ENCODE results near the gene FBXW8.

Gene FBXW8, protein sequence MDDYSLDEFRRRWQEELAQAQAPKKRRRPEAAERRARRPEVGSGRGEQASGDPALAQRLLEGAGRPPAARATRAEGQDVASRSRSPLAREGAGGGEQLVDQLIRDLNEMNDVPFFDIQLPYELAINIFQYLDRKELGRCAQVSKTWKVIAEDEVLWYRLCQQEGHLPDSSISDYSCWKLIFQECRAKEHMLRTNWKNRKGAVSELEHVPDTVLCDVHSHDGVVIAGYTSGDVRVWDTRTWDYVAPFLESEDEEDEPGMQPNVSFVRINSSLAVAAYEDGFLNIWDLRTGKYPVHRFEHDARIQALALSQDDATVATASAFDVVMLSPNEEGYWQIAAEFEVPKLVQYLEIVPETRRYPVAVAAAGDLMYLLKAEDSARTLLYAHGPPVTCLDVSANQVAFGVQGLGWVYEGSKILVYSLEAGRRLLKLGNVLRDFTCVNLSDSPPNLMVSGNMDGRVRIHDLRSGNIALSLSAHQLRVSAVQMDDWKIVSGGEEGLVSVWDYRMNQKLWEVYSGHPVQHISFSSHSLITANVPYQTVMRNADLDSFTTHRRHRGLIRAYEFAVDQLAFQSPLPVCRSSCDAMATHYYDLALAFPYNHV

DNA sequence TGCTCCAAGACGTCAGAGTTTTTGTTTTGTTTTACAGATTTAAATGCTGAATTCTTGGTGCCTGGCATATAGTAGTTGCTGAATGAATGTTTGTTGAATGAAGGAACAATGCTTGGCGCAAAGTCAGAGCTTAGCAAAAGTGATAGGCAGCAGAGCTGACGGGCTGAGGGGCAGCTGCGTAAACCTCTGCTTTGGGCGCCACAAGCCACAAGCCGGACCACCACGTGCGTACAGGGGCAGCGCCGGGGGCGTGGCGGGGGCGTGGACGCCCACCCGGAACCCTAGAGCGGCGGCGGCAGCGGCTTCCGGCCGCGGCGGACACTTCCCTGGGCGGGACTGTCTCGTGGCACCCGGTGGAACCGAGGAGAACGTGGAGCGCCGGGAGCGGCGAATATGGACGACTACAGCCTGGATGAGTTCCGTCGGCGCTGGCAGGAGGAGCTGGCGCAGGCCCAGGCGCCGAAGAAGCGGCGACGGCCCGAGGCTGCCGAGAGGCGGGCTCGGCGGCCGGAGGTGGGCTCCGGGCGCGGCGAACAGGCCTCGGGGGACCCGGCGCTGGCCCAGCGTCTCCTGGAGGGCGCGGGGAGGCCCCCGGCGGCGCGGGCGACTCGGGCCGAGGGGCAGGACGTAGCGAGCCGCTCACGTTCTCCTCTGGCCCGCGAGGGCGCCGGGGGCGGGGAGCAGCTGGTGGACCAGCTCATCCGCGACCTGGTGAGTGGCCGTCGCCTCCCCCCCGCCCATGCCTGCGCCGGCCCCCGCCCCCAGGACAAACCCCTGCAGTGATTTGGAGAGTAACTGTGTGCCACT lies at the start of gene FBXW8:
FBXW8 (plus strand) TSS at position 306 of the 807 bp plus-strand sequence; CDS start at position 394, 88 bp downstream.
- DNase-seq, result peak; percentile 89

- DNase-seq, result peak; percentile 66
Measured at GRCh38 chr12:116861320-116861719, 49.4 kb upstream of the FBXW8 start.

- no peak for DNase-seq
Measured at GRCh38 chr12:116862167-116862566, 48.6 kb upstream of the FBXW8 start.

- no peak for DNase-seq
Measured at GRCh38 chr12:116863275-116863767, 47.4 kb upstream of the FBXW8 start.

- DNase-seq, result no peak
Measured at GRCh38 chr12:116864371-116865160, 46.2 kb upstream of the FBXW8 start.

DNA sequence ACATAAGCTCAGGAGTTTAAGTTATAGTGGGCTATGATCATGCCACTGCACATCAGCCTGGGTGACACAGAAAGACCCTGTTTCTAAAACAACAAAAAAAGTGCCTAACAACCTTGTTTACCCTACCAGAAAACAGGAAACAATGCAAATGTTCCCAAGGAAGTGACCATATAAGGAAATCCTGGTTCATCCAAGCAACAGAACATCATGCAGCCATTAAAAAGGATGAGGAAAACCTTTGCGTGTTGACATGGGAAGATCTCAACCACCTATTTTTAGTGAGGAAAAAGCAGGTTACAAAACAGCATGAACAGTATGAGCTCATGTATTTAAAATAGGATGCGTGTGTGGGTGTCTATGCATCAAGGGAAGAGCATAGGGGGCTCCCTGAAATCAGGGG lies 43.2 kb upstream of the FBXW8 start:
- no peak for DNase-seq

GRCh38 chr12:116870306-116870705 lies 40.4 kb upstream of the FBXW8 start:
- no peak for DNase-seq

DNA sequence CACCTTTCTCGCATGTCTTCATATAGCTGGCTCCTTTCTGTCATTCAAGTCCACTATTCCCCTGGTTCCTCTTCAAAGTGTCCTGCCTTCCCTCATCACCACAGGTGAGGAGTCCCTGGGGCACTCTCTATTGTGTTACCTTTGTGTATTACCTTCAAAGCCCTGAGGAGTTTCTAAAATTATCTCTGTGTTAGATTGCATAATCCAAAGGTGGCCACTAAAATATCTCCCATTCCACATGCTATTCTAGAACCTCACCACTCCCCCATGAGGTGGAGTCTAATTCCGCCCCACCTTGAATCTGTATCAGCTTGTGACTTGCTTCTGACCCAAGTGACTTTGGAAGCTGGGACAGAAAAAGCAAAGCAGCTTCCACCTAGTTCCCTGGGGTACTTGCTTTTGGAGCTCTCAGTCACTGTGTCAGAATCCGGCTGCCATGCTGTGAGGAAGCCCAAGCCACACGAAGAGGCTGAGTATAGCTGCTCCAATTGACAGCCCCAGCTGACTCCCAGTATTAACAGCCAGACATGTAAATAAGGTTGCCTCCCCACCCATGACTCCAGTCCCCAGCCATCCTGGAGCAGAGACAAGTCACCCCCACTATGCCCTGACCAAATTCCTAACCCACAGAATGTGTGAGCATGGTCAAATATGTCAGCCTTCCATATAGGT lies 36.3 kb upstream of the FBXW8 start:
- no peak for DNase-seq

GRCh38 chr12:116876151-116876869 lies 34.4 kb upstream of the FBXW8 start:
- DNase-seq, result peak; percentile 76

DNA sequence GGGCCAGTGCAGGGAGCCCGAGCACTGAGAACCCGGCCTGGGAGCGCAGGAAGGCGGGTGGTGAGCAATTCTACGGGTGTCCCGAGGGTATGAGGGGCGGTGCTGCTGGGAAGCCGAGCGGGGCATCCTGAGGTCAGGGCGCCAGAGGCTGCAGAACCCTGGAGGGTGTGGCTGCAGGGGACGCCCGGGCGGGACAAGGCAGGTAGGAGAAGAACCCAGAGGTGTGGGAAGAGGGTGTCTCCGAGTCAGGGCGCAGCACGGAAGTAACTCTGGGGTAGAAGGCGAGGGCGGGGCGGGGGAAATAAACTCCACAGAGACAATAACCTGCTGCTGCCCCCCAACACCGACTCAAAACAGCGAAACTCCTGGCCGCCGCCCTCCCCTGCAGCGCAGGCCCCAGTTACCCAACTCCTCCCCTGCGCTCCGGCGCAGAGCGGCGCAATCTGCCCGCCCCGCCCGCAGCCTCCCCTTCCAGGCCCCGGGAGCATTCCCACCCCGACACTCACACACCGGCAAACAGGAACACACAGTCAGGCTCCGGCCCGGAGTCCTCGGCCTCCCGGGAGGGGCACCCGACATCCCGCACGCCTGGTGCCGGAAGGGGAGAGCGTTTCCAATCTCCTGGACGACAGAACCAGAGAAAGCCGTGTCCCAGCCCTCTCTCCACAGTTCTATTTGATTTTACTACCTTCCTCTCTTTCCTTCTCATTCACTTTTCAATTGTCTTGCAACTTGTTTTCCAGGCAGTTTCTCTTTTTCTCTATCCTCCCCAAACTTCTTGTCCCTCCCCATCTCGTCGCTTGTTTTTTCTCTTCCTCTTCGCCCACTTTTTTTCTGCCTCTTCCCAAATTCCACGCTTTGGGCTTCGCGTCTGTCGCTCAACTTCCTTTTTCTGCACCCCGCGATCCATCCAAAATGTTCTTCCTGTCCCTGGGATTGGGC lies 31.9 kb upstream of the FBXW8 start:
- peak; percentile 47 for DNase-seq

DNA sequence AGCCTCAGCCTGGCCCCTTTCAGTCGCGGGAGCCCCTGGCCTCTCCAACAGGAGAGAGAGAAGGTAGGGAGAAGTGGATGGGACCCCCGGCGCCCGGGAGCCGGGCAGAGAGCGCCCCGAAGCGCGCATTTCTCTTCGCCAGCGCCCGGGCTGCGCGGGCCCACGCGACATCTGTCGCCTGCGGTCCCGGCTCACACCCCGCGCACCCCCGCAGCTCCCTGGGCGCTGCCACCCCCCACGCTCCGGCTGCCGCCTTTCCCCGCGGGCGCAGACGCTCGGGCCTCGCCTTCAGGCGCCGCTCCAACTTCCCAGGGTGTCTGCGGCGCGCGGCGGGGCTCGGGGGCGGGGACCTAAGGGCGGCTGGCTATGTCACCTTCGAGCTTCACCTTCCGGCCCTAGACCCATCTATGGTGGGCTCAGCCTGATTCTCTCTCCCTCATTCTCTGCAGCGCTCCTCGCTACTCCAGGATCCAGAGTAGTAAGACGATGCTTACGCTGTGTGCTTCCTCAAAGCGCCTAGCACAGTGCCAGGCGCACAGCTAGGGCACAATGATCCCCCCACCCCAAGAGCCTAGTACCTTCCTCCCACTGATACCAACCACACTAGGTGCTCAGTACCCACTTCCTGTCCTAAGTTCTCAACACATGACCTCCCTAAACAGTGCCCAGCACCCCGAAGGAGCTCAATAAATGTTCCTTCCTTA lies 31.1 kb upstream of the FBXW8 start:
- peak; percentile 25 for DNase-seq

- peak; percentile 36 for DNase-seq
Measured at GRCh38 chr12:116880213-116880816, 30.4 kb upstream of the FBXW8 start.

- DNase-seq, result peak; percentile 72
Measured at GRCh38 chr12:116880817-116881324, 29.9 kb upstream of the FBXW8 start.

DNA sequence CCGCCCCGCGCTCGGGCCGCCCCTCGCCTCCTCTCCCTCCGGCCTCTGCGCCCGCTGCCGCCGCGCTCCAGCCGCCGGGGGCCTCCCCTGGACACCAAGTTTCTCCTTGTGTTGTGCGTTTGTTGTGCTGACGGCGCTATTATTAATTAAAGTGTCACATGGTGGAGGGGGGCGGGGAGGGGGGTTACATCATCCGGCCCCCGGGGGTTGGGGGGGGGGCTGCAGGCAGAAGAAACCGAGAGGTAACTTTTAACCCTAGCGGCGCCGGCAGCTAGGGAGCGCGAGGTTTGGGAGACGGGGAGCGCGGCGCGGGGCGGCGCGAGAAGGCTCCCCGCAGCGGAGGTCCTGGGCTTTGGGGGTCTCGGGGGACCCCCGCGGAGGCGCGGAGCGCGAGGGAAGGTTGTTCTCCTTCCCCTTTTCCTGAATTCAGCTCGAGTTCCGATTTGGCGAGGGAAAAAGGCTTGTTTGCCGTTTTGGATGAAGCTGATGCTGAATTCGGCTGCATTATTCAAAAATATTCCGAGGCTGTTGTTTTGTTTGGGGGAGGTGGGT lies 29.3 kb upstream of the FBXW8 start, which contains the start of gene HRK:
HRK (minus strand) TSS at position 117 of the 552 bp plus-strand sequence. CDS start 134 bp downstream, outside the sequence.
- DNase-seq, result peak; percentile 60

DNA sequence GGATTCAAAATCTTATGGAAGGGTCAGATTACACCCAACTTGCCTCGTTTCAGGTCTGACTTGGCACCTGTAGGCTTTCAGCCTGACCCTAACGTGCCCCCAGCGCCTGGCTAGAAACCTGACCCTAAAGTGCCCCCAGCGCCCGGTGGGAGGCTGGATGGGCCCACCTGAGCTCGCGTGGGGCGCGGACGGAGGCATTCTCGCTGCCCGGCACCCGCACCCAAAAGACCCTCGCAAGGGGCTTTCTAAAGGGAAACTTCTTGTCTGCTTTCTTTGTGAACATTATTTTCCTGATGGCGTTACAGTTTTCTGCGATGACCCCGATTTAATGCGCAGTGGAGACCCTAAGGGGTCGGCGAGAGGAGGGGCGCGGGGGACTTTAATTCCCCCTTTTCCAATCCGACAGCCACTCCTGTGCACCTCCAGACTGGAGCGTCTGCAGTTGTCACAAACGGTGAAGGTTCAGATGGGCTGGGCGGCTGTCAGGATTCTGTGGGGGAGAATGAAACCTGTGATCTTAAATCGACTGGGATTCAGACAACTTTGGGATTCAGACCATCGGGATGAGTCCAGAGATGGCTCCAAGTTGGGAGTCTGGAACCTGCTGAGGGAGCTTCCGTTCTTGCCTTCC lies 28.8 kb upstream of the FBXW8 start:
- peak; percentile 37 for DNase-seq

DNA sequence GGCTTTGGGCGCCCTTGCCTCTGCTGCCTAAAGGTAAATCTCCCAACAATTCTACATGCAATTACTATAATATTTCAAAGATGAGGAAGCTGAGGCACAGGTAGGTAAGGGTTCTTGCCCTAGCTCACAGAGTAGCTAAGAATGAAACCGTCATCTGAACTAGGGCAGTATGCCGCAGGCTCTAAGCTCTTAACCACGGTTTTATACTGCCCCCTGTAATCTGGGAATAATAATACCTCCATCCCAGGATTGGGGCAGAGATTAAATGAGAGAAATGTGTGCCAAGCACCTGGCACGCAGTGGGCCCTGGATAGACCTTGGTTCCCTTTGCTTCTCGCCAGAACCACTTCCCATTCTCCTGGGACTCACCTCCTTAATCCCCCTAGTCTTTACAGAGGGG lies 28.0 kb upstream of the FBXW8 start:
- DNase-seq, result peak; percentile 63

DNA sequence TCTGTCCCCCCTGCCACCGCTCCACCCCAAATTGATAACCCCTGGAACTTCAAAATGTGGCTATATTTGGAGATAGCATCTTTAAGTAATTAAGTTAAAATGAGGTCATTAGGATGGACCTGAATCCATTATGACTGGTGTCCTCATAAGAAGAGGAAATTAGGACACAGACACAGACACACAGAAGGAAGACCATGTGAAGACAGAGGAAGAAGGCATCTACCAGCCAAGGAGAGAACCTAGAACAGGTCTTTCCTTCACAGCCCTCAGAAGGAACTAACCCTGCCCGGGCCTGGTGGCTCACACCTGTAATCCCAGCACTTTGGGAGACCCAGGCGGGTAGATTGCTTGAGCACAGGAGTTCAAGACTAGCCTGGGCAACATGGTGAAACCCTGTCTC lies 25.9 kb upstream of the FBXW8 start:
- no peak for DNase-seq

DNA sequence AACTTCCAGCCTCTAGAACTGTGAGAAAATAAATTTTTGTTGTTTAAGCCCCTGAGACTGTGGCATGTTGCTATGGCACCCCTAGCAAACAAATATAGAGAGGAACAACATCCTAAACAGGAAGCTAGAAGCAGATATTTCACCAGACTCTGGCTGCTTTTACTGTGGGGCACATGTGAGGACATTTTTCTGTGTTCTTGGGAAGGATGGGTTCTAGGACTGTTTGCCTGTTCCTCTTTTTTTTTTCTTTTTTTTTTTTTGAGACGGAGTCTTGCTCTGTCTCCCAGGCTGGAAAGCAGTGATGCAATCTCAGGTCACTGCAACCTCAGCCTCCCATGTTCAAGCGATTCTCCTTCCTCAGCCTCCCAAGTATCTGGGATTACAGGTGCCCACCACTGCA lies 25.3 kb upstream of the FBXW8 start:
- DNase-seq, result no peak
